Metanephros (tissue), 1 donor: ENCODE measurements around the gene MMP20. TPM values are rescaled to one million over a fixed set of nuclear protein-coding genes. Genes with fewer than 3 reads are reported as not detected.

Source experiments
- total RNA-seq: library from RNA; depleted of rRNA; stranded (reverse); fragments of >200 nt; gene quantifications from one replicate; pipeline ENCODE4 v1.2.3, GENCODE V29; 2014

MMP20 gene, protein sequence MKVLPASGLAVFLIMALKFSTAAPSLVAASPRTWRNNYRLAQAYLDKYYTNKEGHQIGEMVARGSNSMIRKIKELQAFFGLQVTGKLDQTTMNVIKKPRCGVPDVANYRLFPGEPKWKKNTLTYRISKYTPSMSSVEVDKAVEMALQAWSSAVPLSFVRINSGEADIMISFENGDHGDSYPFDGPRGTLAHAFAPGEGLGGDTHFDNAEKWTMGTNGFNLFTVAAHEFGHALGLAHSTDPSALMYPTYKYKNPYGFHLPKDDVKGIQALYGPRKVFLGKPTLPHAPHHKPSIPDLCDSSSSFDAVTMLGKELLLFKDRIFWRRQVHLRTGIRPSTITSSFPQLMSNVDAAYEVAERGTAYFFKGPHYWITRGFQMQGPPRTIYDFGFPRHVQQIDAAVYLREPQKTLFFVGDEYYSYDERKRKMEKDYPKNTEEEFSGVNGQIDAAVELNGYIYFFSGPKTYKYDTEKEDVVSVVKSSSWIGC
- total RNA-seq: not detected

DNA sequence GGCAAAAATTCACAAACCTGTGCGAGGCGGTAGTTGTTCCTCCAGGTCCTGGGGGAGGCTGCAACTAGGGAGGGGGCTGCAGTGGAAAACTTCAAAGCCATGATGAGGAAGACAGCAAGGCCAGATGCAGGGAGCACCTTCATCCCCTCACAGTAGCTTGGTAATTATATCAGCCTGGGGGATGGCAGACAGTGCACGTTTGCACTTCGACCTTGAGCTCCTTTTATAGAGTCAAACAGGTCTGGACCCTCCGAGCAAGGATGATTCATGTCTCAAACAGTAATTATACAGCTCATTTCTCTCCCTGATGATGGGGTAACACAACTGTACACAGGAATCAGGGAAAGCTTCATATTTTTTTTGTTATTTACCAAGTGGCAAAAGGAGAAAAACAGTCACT, at the start of gene MMP20:
MMP20 (minus strand) TSS at position 156 of the 400 bp plus-strand sequence; CDS start at position 143, 13 bp downstream.

DNA sequence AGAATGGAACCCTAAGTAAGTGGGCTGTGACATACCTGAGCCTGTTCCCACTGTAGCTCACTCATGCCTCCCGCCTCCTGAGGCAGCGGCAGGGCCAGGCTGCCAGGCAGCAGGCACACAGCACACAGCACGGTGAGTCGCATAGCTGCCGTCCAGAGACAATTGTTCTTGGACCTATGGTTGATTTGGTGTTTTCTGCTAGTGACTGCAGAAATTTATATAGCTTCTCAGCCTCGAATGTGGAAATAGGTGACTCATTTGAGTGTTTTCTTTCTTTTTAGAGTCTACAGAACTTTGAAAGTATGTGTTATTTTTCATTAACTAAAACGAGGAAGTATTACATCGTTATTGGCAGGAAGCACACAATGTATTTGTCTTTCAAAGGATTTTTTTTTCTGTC, 94.6 kb downstream of the MMP20 start, which contains the start of gene MMP7:
MMP7 (minus strand) TSS at position 190 of the 400 bp plus-strand sequence; CDS start at position 143, 47 bp downstream.

Other genes with a start within 250 kb of the MMP20 start
- 109 TPM for gene TMEM123, start 172.6 kb downstream of the MMP20 start, total RNA-seq
- 33.2 TPM for gene MMP7, start 94.6 kb downstream of the MMP20 start, total RNA-seq
- gene MMP27, start 80.4 kb upstream of the MMP20 start, total RNA-seq: not detected
- 2.8 TPM for gene MMP8, start 99.6 kb upstream of the MMP20 start, total RNA-seq
- 0.12 TPM for gene MMP10, start 155.3 kb upstream of the MMP20 start, total RNA-seq
- gene MMP1, start 172.8 kb upstream of the MMP20 start, total RNA-seq: 0.06 TPM
- not detected for gene MMP3, start 218.3 kb upstream of the MMP20 start, total RNA-seq
- 1.6 TPM for gene MMP12, start 249.7 kb upstream of the MMP20 start, total RNA-seq